Hematopoietic multipotent progenitor cell treated with erythropoietin and hydrocortisone succinate and interleukin-3 and kit ligand, for 6 days (in vitro differentiated cells): ENCODE results near the gene SUN2.

Source experiments
- DNase-seq: peaks from one replicate; pipeline ENCODE4 v3.0.0-alpha.2; 2015

Gene SUN2

GRCh38 chr22:38777087-38777671 is 21.4 kb upstream of the SUN2 start:
- no peak for DNase-seq

- no peak for DNase-seq
Observed at GRCh38 chr22:38776086-38776485, 20.3 kb upstream of the SUN2 start.

GRCh38 chr22:38775656-38776055 is 19.9 kb upstream of the SUN2 start:
- no peak for DNase-seq

- DNase-seq, result no peak
Observed at GRCh38 chr22:38774496-38775166, 18.8 kb upstream of the SUN2 start.

GRCh38 chr22:38773363-38773946 is 17.7 kb upstream of the SUN2 start:
- DNase-seq, result no peak

- DNase-seq, result no peak
Observed at GRCh38 chr22:38772623-38772873, 16.8 kb upstream of the SUN2 start.

GRCh38 chr22:38770257-38770949 is 14.6 kb upstream of the SUN2 start:
- no peak for DNase-seq

- no peak for DNase-seq
Observed at GRCh38 chr22:38768036-38768435, 12.2 kb upstream of the SUN2 start.

- no peak for DNase-seq
Observed at GRCh38 chr22:38767313-38767712, 11.5 kb upstream of the SUN2 start.

GRCh38 chr22:38766076-38766777 is 10.4 kb upstream of the SUN2 start:
- peak; percentile 55 for DNase-seq

GRCh38 chr22:38762551-38762983 is 6.8 kb upstream of the SUN2 start:
- no peak for DNase-seq

GRCh38 chr22:38761202-38762162 is 5.7 kb upstream of the SUN2 start:
- no peak for DNase-seq

- DNase-seq, result no peak
Observed at GRCh38 chr22:38760477-38761201, 4.8 kb upstream of the SUN2 start.

- no peak for DNase-seq
Observed at GRCh38 chr22:38759005-38759404, 3.2 kb upstream of the SUN2 start.

- DNase-seq, result no peak
Observed at GRCh38 chr22:38758276-38758945, 2.6 kb upstream of the SUN2 start.

GRCh38 chr22:38757464-38757757 is 1.6 kb upstream of the SUN2 start:
- no peak for DNase-seq

GRCh38 chr22:38756711-38757463 is 1.1 kb upstream of the SUN2 start:
- DNase-seq, result peak; percentile 53

GRCh38 chr22:38755155-38755910 is 465 bp downstream of the SUN2 start:
- DNase-seq, result peak; percentile 67

- DNase-seq, result peak; percentile 65
Observed at GRCh38 chr22:38754751-38755154, 1.0 kb downstream of the SUN2 start.
